ENCODE results near the gene CADPS2.

DNA sequence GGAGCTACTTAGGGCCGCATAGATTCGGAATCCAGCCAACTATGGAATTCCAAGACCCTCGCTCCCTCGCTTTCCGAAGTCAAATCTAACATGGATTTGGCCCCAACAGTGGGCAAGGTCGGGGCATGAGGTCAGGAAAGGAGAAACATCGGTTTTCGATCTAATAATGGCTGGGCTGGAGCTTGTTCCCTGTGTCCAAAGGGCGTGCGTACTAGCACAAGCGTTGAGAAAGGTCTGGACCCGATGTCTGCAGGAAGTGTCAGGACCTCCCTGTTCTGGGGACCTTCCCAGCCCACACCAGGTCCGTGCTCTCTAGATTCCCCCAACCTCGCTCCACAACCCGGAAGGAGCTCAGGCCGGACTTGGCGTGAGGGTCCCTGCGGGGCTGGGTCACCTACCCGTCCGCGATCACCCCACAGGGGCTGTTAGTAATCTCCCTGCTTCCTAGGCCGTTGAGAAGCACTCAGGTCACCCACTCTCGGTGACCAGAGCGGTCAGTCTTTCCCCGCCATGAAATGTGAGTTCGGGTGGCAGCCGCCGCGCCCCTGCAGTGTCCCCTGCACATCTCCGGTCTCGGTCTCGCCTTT, 586.5 kb downstream of the CADPS2 start:
- TF ChIP-seq POLR2AphosphoS5 (IDR thresholded peaks at IDR 0.05; ENCODE audit: low read depth, low read length) (no peak), TAF1 (IDR thresholded peaks at IDR 0.05; ENCODE audit: borderline replicate concordance, low read depth, low read length) (no peak), POLR2A (IDR thresholded peaks at IDR 0.05; ENCODE audit: low read depth, low read length) (no peak)
